ENCODE measurements around the gene EME1.

DNA sequence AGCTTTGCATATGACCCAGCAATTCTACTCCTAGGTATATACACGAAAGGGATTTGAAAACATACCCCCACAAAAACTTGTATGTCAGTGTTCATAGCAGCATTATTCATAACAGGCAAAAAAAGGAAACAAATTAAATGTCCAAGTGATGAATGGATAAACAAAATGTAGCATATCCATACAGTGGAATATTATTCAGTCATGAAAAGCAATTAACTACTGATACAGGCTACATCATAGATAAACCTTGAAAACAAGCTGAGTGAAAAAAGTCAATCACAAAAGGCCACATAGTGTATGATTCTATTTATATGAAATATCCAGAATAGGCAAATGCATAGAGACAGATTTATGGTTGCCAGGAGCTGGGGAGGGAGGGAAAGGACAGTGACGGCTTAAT, 676 bp downstream of the EME1 start:
- TF ChIP-seq EZH2 (IDR thresholded peaks at IDR 0.05) (no peak), POLR2AphosphoS5 (IDR thresholded peaks at IDR 0.05; ENCODE audit: borderline replicate concordance, low read depth, low read length) (no peak)
